ENCODE data around the gene B3GALT6.

DNA sequence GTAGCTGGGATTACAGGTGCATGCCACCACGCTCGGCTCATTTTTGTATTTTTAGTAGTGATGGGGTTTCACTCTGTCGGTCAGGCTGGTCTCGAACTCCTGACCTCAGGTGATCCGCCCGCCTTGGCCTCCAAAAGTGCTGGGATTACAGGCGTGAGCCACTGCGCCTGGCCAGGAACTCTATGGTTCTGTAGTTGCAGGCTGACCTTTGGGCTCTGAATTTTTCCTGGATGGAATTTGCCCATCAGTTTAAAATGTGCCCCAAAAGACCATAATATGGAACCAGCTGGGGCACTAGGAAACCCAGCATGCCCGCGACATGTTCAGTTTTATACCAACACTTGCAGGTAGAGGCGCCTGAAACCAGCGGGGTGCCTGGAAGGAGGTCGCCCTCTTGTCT lies 46.6 kb downstream of the B3GALT6 start:
- TF ChIP-seq POLR2AphosphoS5 (IDR thresholded peaks at IDR 0.05) (no peak), POLR2A (IDR thresholded peaks at IDR 0.05) (no peak), EP300 (IDR thresholded peaks at IDR 0.05) (no peak)
- TF ChIP-seq, protein P1, sequence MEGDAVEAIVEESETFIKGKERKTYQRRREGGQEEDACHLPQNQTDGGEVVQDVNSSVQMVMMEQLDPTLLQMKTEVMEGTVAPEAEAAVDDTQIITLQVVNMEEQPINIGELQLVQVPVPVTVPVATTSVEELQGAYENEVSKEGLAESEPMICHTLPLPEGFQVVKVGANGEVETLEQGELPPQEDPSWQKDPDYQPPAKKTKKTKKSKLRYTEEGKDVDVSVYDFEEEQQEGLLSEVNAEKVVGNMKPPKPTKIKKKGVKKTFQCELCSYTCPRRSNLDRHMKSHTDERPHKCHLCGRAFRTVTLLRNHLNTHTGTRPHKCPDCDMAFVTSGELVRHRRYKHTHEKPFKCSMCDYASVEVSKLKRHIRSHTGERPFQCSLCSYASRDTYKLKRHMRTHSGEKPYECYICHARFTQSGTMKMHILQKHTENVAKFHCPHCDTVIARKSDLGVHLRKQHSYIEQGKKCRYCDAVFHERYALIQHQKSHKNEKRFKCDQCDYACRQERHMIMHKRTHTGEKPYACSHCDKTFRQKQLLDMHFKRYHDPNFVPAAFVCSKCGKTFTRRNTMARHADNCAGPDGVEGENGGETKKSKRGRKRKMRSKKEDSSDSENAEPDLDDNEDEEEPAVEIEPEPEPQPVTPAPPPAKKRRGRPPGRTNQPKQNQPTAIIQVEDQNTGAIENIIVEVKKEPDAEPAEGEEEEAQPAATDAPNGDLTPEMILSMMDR (IDR thresholded peaks at IDR 0.05), result no peak

All from gastroesophageal sphincter (tissue), 3 donors.